Activated CD8-positive, alpha-beta memory T cell treated with anti-CD3 and anti-CD28 coated beads, Interleukin-2, amount 50 U/mL, for 4 hours (primary cell): ENCODE measurements around the gene KANSL1L.

Source experiments
- DNase-seq: peaks from one replicate; pipeline ENCODE4 v3.0.0-alpha.2; 2020

Gene KANSL1L

GRCh38 chr2:209988010-209988409 is 183.2 kb downstream of the KANSL1L start:
- DNase-seq = no peak

- no peak for DNase-seq
Measured at GRCh38 chr2:209986415-209986814, 184.8 kb downstream of the KANSL1L start.

GRCh38 chr2:209985874-209986273 is 185.3 kb downstream of the KANSL1L start:
- no peak for DNase-seq

GRCh38 chr2:209984291-209984690 is 186.9 kb downstream of the KANSL1L start:
- no peak for DNase-seq

GRCh38 chr2:209977386-209978239 is 193.6 kb downstream of the KANSL1L start:
- DNase-seq = no peak

- DNase-seq = no peak
Measured at GRCh38 chr2:209976698-209977385, 194.4 kb downstream of the KANSL1L start.

- DNase-seq = no peak
Measured at GRCh38 chr2:209974576-209974975, 196.6 kb downstream of the KANSL1L start.

- DNase-seq = no peak
Measured at GRCh38 chr2:209973328-209973727, 197.9 kb downstream of the KANSL1L start.
